HFFc6 (cell line): Measurements from ENCODE around the gene FXR2. TPM values are rescaled to one million over a fixed set of nuclear protein-coding genes. Genes with fewer than 3 reads are reported as not detected.
A peak's percentile ranks its signal among the peaks of the same experiment; 100 is the strongest.

Experiments used
- DNase-seq: peaks from one replicate; pipeline ENCODE4 v3.0.0-alpha.2; 2018
- H3K27ac Mint-ChIP-seq: 2 replicates; pipeline ENCODE4 v1.8.0; 2020; ENCODE audit warnings: mild to moderate bottlenecking, mixed read lengths
- H3K27me3 Mint-ChIP-seq: 2 replicates; pipeline ENCODE4 v1.8.0; 2021; ENCODE audit warnings: mild to moderate bottlenecking, moderate library complexity, mixed read lengths; ENCODE audit not compliant: insufficient read depth
- H3K36me3 Mint-ChIP-seq: 2 replicates; pipeline ENCODE4 v1.8.0; 2021; ENCODE audit warnings: low read depth, mixed read lengths
- H3K4me1 Mint-ChIP-seq: 2 replicates; pipeline ENCODE4 v1.8.0; 2020; ENCODE audit warnings: low read depth, mixed read lengths
- H3K4me3 Mint-ChIP-seq: 2 replicates; pipeline ENCODE4 v1.8.0; 2020; ENCODE audit warnings: mild to moderate bottlenecking, moderate library complexity, mixed read lengths
- H3K9me3 Mint-ChIP-seq: 2 replicates; pipeline ENCODE4 v1.8.0; 2020; ENCODE audit warnings: mild to moderate bottlenecking, mixed read lengths
- CTCF ChIP-seq: fragments of 200-600 bp; sonication (generic); IDR thresholded peaks from 2 replicates; pipeline ENCODE4 v1.5.0; 2021; ENCODE audit warnings: antibody characterized with exemption, mild to moderate bottlenecking
- total RNA-seq, 6 experiments: library from RNA; stranded (reverse); fragmentation: NEBNext Ultra II Directional; extraction: Animal tissue kit (Norgen Biotek cat#: 25700); gene quantifications; 2 replicates in 1 of 6; 3 replicates in 5 of 6; pipeline ENCODE4 v1.2.3, GENCODE V29; 2021

FXR2 gene
- total RNA-seq, 6 experiments from 2014 or later, result 49.3 to 62.3 (median 51.5) TPM

GRCh38 chr17:7615265-7615747, 609 bp upstream of the FXR2 start:
- DNase-seq, result no peak

DNA sequence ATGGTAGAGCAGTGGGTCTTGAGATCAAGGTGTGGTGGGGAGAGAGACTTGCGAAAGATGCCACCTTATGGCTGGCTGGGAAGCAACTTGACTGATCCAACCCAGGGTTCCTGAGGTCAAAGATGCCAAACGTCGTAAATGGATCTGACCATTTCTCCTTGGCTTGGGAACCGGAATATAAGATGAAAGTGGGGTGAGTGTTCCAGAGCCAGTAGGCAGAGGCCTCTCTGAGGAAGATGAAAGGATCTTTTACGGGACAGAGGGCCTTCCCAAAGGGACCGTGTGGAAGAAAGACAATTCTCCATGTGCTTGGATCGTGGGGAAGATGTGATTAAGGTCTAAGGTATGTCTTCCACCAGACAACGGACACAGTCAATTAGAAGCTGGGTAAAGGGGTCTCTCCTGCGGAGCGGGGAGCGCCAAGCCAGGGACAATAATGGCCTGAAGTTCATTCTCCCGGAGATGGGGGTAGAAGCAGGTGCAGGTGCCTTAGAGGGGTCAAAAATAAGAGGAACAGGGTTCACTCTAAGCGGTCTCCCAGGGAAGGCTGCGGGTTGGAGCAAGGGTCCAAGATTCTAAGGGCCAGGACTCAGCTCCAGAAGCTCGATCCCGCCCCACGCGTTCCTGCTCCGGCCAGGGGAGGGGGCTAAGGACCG, 800 bp downstream of the FXR2 start:
- Mint-ChIP-seq H3K27me3 (peaks cover 4% of the 10 kb centered on the region; the same call in 1 of the 2 replicates), H3K4me1 (peaks cover 41% of the 10 kb centered on the region), H3K9me3 (no peaks in the 10 kb centered on the region), H3K27ac (peak overlapping the region; percentile 88), H3K4me3 (peak overlapping the region; percentile 91), H3K36me3 (peaks cover 31% of the 10 kb centered on the region)
- no peak for TF ChIP-seq CTCF
- DNase-seq, result peak; percentile 40

More at GRCh38 chr17:7615265-7615747, 609 bp upstream of the FXR2 start:
- Mint-ChIP-seq H3K27ac (peak overlapping the region; percentile 79), H3K36me3 (peaks cover 31% of the 10 kb centered on the region), H3K4me3 (peak overlapping the region; percentile 87), H3K9me3 (no peaks in the 10 kb centered on the region), H3K27me3 (peaks cover 2% of the 10 kb centered on the region; the same call in 1 of the 2 replicates), H3K4me1 (peaks cover 33% of the 10 kb centered on the region)
- no peak for TF ChIP-seq CTCF

DNA sequence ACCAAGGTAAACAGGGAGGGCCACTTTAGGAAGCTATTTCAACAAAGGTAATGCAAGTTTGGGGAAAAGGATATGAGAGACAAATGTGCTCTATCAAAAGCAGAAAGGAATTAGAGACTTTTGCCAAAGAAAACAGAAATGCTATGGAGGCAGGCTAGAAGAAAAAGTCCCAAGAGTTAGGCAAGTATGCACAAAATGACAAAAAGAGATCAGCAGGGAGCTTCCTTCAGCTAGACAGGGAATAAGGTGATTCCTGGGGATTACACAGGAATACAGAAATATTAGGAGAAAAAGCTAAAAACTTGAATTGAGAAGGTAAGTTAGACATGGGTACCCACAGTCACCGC, 2.4 kb downstream of the FXR2 start:
- Mint-ChIP-seq H3K27ac (peak overlapping the region; percentile 63), H3K9me3 (no peaks in the 10 kb centered on the region), H3K4me3 (peak overlapping the region; percentile 91), H3K4me1 (peaks cover 41% of the 10 kb centered on the region), H3K36me3 (peaks cover 31% of the 10 kb centered on the region), H3K27me3 (peaks cover 4% of the 10 kb centered on the region; the same call in 1 of the 2 replicates)
- no peak for TF ChIP-seq CTCF
- no peak for DNase-seq

DNA sequence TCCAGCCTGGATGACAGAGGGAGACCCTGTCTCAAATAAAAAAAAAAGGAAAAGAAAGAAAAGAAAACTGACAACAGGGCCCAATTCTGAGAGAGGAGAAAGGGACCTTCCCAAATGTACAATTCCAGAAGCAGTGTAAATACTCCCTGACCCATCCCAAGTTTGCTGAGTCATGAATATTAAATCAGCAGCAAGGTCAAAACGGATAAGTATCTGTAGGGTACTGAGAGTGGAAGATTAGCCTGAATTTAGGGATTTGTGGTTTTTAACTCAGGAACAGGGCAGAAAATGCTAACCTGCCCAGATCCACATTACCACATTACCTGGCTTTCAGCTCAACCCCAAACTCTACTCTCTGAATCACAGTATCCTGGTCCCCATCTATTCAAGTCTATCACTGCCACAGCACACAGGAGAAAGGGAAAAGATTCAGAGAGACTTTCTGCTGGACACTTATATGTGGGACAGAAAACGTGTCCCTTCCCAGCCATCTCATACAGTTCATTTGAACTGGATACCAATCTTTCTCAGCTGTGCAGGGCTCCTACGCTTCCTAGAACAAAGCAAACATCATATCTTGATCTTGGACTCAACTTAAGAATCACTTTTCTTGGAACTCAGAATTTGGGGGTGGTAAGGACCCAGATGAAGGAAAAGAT, 2.9 kb downstream of the FXR2 start:
- peaks cover 41% of the 10 kb centered on the region for H3K4me1 Mint-ChIP-seq
- no peak for TF ChIP-seq CTCF
- peak overlapping the region; percentile 63 for H3K27ac Mint-ChIP-seq
- DNase-seq, result no peak
- H3K9me3 Mint-ChIP-seq, result no peaks in the 10 kb centered on the region
- H3K4me3 Mint-ChIP-seq, result peak overlapping the region; percentile 91
- peaks cover 4% of the 10 kb centered on the region; the same call in 1 of the 2 replicates for H3K27me3 Mint-ChIP-seq
- H3K36me3 Mint-ChIP-seq, result peaks cover 31% of the 10 kb centered on the region

DNA sequence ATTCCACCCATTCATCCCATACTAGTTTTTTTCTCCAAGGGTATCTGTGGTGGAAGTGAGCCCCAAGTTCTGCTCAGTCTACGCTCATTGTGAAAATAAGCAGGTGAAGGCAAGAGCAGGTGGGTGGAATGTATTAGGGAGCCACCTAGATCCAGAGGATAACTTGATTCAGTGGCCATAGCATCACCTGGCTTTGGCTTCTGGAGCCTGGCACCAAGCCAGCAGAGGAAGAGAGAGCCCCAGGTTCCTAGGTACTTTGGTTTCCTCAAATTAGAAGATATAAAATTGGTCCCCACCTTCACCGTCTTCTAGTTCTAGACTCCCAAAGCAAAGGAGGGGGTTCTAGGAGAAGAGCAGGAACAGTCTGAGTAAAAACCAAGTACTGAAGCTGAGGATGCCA, 4.1 kb downstream of the FXR2 start:
- Mint-ChIP-seq H3K4me1 (peaks cover 41% of the 10 kb centered on the region), H3K27ac (peak overlapping the region; percentile 65; the same call in 1 of the 2 replicates), H3K27me3 (peaks cover 4% of the 10 kb centered on the region; the same call in 1 of the 2 replicates), H3K4me3 (no peak overlapping the region), H3K36me3 (peaks cover 40% of the 10 kb centered on the region), H3K9me3 (no peaks in the 10 kb centered on the region)
- no peak for TF ChIP-seq CTCF
- no peak for DNase-seq
